Mucosa of descending colon (tissue), 3 donors: Measurements from ENCODE around the gene CFAP73. TPM values are rescaled to one million over a fixed set of nuclear protein-coding genes. Genes with fewer than 3 reads are reported as not detected.

Source experiments
- ATAC-seq: fragments of 200-7000 bp; cut with Tn5 transposase; one replicate; pipeline ENCODE4 v1.9.1; 2020; ENCODE audit warnings: mild to moderate bottlenecking, moderate library complexity
- DNase-seq, 3 donors: peaks; one replicate each; pipeline ENCODE4 v3.0.0-alpha.2; 2020
- H3K36me3 ChIP-seq: fragments of 200-600 bp; one replicate; pipeline ENCODE4 v1.8.0; 2021; ENCODE audit warnings: low read depth, mild to moderate bottlenecking
- H3K4me1 ChIP-seq: fragments of 200-600 bp; one replicate; pipeline ENCODE4 v1.8.0; 2021; ENCODE audit warnings: low read depth, mild to moderate bottlenecking
- H3K4me3 ChIP-seq: fragments of 200-600 bp; one replicate; pipeline ENCODE4 v1.8.0; 2021; ENCODE audit warnings: mild to moderate bottlenecking
- H3K9me3 ChIP-seq: fragments of 200-600 bp; one replicate; pipeline ENCODE4 v1.8.0; 2021; ENCODE audit warnings: mild to moderate bottlenecking
- intact Hi-C, 2 donors: fragments of 100-400 bp; cut with DNase I in 1 of 2; cut with micrococcal nuclease in 1 of 2; formaldehyde crosslinking; loops; one replicate each; pipeline versions ENCODE4 v1.11.0 to v1.11.1; 2022; cut with DNase I, micrococcal nuclease
- total RNA-seq, 3 donors: library from RNA; stranded (reverse); fragmentation: NEBNext Ultra II Directional in 2 of 3; extraction: Animal tissue kit (Norgen Biotek cat#: 25700) in 2 of 3; gene quantifications; one replicate each; pipeline versions ENCODE4 v1.2.1 to v1.2.4, GENCODE V29; 2021 to 2023
- TF ChIP-seq, protein P1 (sequence below): fragments of 200-600 bp; IDR thresholded peaks from one replicate; pipeline ENCODE4 v1.8.0; 2022; ENCODE audit warnings: antibody characterized with exemption, mild to moderate bottlenecking
- donor health status: DM: no; HTN: no; CAD: no; lungs with moderate emphysema.
- donor health status: DM: no; HTN: no; CAD: no.
- donor health status: DM: no; HTN: yes; CAD: no.

The CFAP73 gene
- total RNA-seq, 3 donors from 2014 or later, result 0.34 TPM; not detected in 2

DNA sequence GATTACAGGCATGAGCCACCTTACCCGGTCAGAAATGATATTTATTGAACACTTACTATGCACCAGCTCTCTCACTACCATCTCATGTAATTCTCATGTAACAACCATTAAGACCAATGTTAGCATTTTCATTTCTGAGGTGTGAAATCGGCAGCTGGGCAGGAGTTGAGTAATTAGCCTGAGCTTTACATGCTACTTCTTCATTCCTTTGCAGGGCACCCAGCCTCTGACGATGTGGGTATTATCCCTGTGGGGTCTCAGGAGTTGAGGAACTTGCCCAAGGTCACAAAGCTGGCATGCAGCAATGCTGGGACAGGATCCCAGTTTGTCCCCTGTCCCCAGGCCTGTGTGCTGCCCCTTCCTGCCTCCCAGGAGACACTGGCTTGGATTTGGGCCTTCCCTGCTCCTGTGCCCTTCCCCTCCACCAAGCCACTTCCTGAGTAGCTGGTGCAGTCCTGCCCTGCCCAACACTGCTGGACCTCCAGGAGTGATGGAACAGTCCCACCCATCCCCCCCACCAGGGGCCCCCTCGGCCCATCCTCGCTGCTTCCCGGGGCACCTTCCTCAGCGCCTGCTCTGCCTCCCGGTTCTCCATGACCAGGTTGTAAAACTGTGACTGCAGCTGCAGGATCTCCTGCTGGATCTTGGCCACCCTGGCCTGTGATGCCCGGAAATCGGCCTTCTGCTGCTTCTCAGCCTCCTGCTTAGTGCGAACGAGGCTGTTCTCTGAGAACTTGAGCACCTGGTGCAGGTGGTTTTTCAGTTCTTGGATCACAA lies 50.7 kb downstream of the CFAP73 start:
- ATAC-seq (no peak), DNase-seq (no peak)
- Histone ChIP-seq H3K4me1 (no peaks in the 10 kb centered on the region), H3K9me3 (no peaks in the 10 kb centered on the region), H3K4me3 (no peak overlapping the region), H3K36me3 (no peaks in the 10 kb centered on the region)
- intact Hi-C loops, result no loop called here
- TF ChIP-seq, protein P1, sequence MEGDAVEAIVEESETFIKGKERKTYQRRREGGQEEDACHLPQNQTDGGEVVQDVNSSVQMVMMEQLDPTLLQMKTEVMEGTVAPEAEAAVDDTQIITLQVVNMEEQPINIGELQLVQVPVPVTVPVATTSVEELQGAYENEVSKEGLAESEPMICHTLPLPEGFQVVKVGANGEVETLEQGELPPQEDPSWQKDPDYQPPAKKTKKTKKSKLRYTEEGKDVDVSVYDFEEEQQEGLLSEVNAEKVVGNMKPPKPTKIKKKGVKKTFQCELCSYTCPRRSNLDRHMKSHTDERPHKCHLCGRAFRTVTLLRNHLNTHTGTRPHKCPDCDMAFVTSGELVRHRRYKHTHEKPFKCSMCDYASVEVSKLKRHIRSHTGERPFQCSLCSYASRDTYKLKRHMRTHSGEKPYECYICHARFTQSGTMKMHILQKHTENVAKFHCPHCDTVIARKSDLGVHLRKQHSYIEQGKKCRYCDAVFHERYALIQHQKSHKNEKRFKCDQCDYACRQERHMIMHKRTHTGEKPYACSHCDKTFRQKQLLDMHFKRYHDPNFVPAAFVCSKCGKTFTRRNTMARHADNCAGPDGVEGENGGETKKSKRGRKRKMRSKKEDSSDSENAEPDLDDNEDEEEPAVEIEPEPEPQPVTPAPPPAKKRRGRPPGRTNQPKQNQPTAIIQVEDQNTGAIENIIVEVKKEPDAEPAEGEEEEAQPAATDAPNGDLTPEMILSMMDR, result no peak

DNA sequence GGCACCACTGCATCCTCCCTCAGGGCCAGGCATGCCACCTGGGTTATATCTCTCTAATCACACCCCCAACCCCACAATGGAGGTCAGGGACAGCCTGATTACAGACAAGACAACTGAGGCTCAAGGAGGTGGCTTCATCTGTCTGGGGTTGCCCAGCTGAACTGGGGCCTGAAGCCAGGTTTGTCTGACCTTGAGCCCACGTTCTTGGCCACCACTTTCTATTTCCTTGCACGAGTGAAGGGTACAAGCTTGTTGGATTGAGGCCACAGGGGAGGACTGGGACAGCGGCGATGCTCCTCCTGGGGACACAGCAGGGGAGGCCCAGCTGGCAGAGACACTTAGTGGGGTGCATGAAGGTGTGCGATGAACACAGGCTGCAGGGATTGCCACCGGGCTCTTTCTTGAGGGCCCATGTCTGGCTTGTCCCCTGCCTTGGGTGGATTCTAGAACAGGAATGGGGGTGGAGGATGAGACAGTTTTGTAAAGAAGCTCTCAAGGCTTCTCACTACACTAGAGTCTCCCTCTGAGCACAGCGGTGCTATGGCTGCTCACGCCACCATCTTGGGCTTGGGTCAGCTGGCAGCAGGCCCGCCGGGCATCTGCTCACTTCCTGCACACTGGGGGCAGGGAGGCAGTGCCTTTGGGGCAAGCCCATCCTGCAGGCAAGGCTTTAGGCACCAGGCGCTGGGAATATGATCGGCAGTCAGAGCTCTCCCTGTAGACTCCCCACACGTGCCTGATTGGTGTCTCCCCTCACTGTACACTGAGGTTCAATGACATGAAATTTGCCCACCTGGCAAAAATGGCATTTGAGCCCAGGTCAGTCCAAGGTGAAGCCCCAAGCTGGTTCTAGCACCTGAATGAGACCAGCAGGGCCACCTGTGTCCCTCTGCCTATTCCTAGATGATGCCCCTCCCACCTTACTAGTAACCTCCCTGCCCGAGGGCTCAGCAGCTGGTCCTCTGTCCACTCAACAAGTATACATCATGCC lies 52.0 kb downstream of the CFAP73 start:
- ATAC-seq (no peak), DNase-seq (peak in 1 of 3 donors; percentile 22)
- H3K4me1 ChIP-seq, result no peaks in the 10 kb centered on the region
- TF ChIP-seq, protein P1, result no peak
- intact Hi-C loops, result no loop called here
- no peak overlapping the region for H3K4me3 ChIP-seq
- H3K9me3 ChIP-seq, result no peaks in the 10 kb centered on the region
- no peaks in the 10 kb centered on the region for H3K36me3 ChIP-seq

DNA sequence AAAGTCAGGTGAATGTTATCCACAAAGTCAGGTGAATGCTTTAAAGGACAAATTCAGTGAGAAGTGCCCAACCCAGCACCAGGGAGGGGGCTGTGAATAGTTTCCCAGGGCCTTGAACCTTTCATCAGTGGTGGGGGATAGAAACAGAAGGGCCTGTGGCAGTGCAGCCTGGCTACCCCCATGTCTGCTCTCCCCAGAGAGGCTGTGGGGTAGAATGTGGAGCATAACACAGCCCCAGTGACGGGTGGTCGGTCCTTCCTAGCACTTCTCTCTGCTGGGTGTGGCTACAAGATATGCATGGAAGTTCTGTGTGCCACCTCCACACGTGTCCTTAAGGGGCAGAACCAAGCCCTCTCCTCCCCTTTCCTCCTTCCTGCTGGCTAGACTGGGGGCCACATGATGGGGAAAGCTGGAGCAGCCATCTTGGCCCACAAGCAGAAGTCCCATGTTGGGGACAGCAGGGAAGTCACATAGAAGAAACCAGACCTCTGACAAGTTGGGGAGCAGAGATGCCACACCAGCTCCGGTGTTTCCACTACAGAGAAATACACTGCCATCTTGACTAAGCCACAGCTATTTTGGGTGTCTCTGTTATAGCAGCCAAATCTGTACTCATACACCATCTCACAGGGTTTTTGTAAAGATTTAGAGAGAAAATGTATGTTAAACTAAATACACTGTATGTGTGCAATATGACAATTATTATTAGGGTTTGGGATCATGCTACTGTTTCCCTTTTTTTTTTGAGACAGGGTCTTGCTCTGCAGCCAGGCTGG lies 53.0 kb downstream of the CFAP73 start:
- TF ChIP-seq, protein P1, result no peak
- ATAC-seq (peak; percentile 14), DNase-seq (peak in 1 of 3 donors; percentile 12)
- Histone ChIP-seq H3K4me1 (peaks cover 2% of the 10 kb centered on the region), H3K9me3 (no peaks in the 10 kb centered on the region), H3K36me3 (no peaks in the 10 kb centered on the region), H3K4me3 (no peak overlapping the region)
- intact Hi-C loops, result no loop called here

DNA sequence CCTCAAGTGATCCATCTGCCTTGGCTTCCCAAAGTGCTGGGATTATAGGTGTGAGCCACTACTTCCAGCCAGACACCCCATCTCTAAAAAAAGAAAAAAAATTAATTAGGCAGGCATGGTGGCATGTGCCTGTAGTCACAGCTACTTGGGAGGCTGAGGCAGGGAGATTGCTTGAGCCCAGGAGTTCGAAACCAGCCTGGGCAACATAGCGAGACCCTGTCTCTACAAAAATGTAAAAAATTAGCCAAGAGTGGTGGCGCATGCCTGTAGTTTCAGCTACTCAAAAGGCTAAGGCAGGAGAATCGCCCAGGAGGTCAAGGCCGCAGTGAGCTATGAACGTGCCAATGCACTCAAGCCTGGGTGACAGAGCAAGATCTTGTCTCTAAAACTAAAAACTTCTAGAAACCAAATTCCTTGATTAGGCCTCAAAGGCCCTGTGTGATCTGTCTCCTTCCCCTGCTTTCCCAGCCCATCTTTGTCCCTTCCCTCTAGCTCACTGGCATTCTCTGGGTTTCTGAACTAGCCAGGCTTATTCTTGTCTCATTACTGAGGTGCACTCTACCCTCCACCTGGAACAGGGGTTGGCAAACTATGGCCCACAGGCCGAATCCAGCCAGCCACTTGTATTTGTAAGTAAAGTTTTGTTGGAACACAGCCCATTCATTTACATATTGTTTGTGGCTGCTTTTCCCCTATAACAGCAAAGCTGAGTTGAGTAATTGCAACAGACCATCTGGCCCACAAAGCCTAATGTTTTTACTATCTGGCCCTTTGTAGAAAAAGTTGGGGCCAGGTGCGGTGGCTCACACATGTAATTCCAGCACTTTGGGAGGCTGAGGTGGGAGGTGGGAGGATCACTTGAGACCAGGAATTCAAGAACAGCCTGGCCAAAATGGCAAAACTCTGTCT lies 54.6 kb downstream of the CFAP73 start:
- intact Hi-C loops, result no loop called here
- Histone ChIP-seq H3K36me3 (no peaks in the 10 kb centered on the region), H3K4me3 (no peak overlapping the region), H3K4me1 (peaks cover 8% of the 10 kb centered on the region), H3K9me3 (no peaks in the 10 kb centered on the region)
- DNase-seq, result peak in 1 of 3 donors; percentile 7
- TF ChIP-seq, protein P1, result no peak
- no peak for ATAC-seq
